Neural progenitor cell (in vitro differentiated cells): ENCODE data around the gene TRIM25. TPM values are rescaled to one million over a fixed set of nuclear protein-coding genes. Genes with fewer than 3 reads are reported as not detected.
A peak's percentile ranks its signal among the peaks of the same experiment; 100 is the strongest.

Experiments
- DNase-seq: peaks from one replicate; pipeline ENCODE4 v3.0.0-alpha.2; 2016; ENCODE audit warnings: low spot score
- H2AFZ ChIP-seq: fragments of 200-600 bp; sonication (generic); replicated peaks from 2 replicates; pipeline ENCODE4 v1.6.1; 2016; ENCODE audit warnings: antibody characterized with exemption
- H3F3A ChIP-seq: fragments of 200-600 bp; sonication (generic); 2 replicates; pipeline ENCODE4 v1.6.1; 2016; ENCODE audit warnings: antibody characterized with exemption, low read depth
- H3K27ac ChIP-seq: fragments of 200-600 bp; sonication (generic); 2 replicates; pipeline ENCODE4 v1.5.1; 2016; ENCODE audit warnings: mild to moderate bottlenecking
- H3K27me3 ChIP-seq: fragments of 200-600 bp; sonication (generic); 2 replicates; pipeline ENCODE4 v1.6.1; 2016; ENCODE audit warnings: mild to moderate bottlenecking, moderate library complexity
- H3K36me3 ChIP-seq: fragments of 200-600 bp; sonication (generic); 2 replicates; pipeline ENCODE4 v1.5.1; 2016
- H3K4me1 ChIP-seq: fragments of 200-600 bp; sonication (generic); 2 replicates; pipeline ENCODE4 v1.6.1; 2016; ENCODE audit warnings: mixed run types
- H3K4me2 ChIP-seq: fragments of 200-600 bp; sonication (generic); 2 replicates; pipeline ENCODE4 v1.6.1; 2016
- H3K4me3 ChIP-seq: fragments of 200-600 bp; sonication (generic); 2 replicates; pipeline ENCODE4 v1.5.1; 2016
- H3K79me2 ChIP-seq: fragments of 200-600 bp; sonication (generic); 2 replicates; pipeline ENCODE4 v1.6.1; 2016; ENCODE audit warnings: low read depth
- H3K9ac ChIP-seq: fragments of 200-600 bp; sonication (generic); 2 replicates; pipeline ENCODE4 v1.6.1; 2016
- H3K9me3 ChIP-seq: fragments of 200-600 bp; sonication (generic); 2 replicates; pipeline ENCODE4 v1.5.1; 2016; ENCODE audit warnings: low read depth
- H4K20me1 ChIP-seq: fragments of 200-600 bp; sonication (generic); 2 replicates; pipeline ENCODE4 v1.6.1; 2016; ENCODE audit warnings: low read depth
- H3K27ac Mint-ChIP-seq: 3 replicates; pipeline ENCODE4 v1.8.0; 2021; ENCODE audit warnings: mixed read lengths
- H3K27me3 Mint-ChIP-seq: 2 replicates; pipeline ENCODE4 v1.8.0; 2022; ENCODE audit warnings: low read depth, mild to moderate bottlenecking, inconsistent platforms, moderate library complexity, mixed read lengths; ENCODE audit not compliant: insufficient read depth
- H3K36me3 Mint-ChIP-seq: 3 replicates; pipeline ENCODE4 v1.8.0; 2021; ENCODE audit warnings: mixed read lengths
- H3K4me1 Mint-ChIP-seq: 3 replicates; pipeline ENCODE4 v1.8.0; 2021; ENCODE audit warnings: mixed read lengths
- H3K4me3 Mint-ChIP-seq: 3 replicates; pipeline ENCODE4 v1.8.0; 2021; ENCODE audit warnings: mild to moderate bottlenecking, moderate library complexity, mixed read lengths
- H3K9me3 Mint-ChIP-seq: 3 replicates; pipeline ENCODE4 v1.8.0; 2020; ENCODE audit warnings: mixed read lengths
- CTCF ChIP-seq: fragments of 200-600 bp; sonication (generic); IDR thresholded peaks from 2 replicates; pipeline ENCODE4 v1.5.1; 2017; ENCODE audit warnings: antibody characterized with exemption, mild to moderate bottlenecking
- EZH2 ChIP-seq: fragments of 200-600 bp; sonication (generic); IDR thresholded peaks from 2 replicates; pipeline ENCODE4 v1.6.1; 2017; ENCODE audit warnings: antibody characterized with exemption, mild to moderate bottlenecking, moderate library complexity
- EZH2phosphoT487 ChIP-seq: fragments of 200-600 bp; sonication (generic); IDR thresholded peaks from 2 replicates; pipeline ENCODE4 v1.6.1; 2017; ENCODE audit warnings: antibody characterized with exemption
- total RNA-seq: library from RNA; depleted of rRNA; stranded (reverse); fragments of >200 nt; gene quantifications from 2 replicates; pipeline ENCODE4 v1.2.3, GENCODE V29; 2015; ENCODE audit warnings: low replicate concordance

Gene TRIM25
- total RNA-seq, 1 donor from 2014 or later: 7.6 TPM

GRCh38 chr17:56866496-56866895, 47.4 kb downstream of the TRIM25 start:
- Mint-ChIP-seq H3K27me3 (no peaks in the 10 kb centered on the region), H3K4me1 (peaks cover 4% of the 10 kb centered on the region), H3K27ac (no peak overlapping the region), H3K4me3 (no peak overlapping the region), H3K36me3 (peaks cover 4% of the 10 kb centered on the region), H3K9me3 (no peaks in the 10 kb centered on the region)
- Histone ChIP-seq H3K4me2 (no peak overlapping the region), H3K36me3 (no peaks in the 10 kb centered on the region), H4K20me1 (no peaks in the 10 kb centered on the region), H3K27me3 (no peaks in the 10 kb centered on the region), H3K4me1 (no peaks in the 10 kb centered on the region), H3K27ac (no peak overlapping the region), H3K4me3 (no peak overlapping the region), H3K9me3 (no peaks in the 10 kb centered on the region), H2AFZ (no peak overlapping the region), H3F3A (no peaks in the 10 kb centered on the region), H3K79me2 (no peaks in the 10 kb centered on the region), H3K9ac (no peak overlapping the region)
- DNase-seq: peak; percentile 28
- peak; percentile 38 for TF ChIP-seq CTCF
- no peak for TF ChIP-seq EZH2
- no peak for TF ChIP-seq EZH2phosphoT487

GRCh38 chr17:56866076-56866475, 47.8 kb downstream of the TRIM25 start:
- Mint-ChIP-seq H3K9me3 (no peaks in the 10 kb centered on the region), H3K36me3 (peaks cover 4% of the 10 kb centered on the region), H3K27ac (no peak overlapping the region), H3K4me3 (no peak overlapping the region), H3K27me3 (no peaks in the 10 kb centered on the region), H3K4me1 (peaks cover 4% of the 10 kb centered on the region)
- Histone ChIP-seq H3K36me3 (no peaks in the 10 kb centered on the region), H4K20me1 (no peaks in the 10 kb centered on the region), H3K4me3 (no peak overlapping the region), H3K9me3 (no peaks in the 10 kb centered on the region), H3K79me2 (no peaks in the 10 kb centered on the region), H2AFZ (no peak overlapping the region), H3K4me2 (no peak overlapping the region), H3K9ac (no peak overlapping the region), H3K27me3 (no peaks in the 10 kb centered on the region), H3F3A (no peaks in the 10 kb centered on the region), H3K4me1 (no peaks in the 10 kb centered on the region), H3K27ac (no peak overlapping the region)
- DNase-seq: no peak
- TF ChIP-seq EZH2phosphoT487: no peak
- TF ChIP-seq EZH2: no peak
- TF ChIP-seq CTCF: no peak

DNA sequence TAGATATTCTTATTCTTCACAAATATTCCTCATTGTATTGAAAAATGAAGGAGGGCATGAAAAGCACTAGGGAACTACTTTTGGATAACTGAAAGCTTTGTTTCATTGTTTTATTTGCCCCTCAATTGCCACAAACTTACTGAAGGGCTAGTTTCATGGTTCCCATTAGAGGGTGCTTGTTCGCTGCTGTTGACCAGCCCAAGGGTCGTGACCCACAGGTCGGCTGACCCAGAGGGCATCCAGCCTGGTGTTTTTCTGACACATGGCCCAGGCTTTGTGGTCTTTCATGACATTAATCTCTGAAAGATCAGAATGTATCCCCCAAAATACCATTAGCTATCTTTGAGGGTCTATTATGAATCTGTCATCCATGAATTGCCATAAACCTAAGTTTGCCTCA, 49.9 kb downstream of the TRIM25 start:
- no peak overlapping the region for H3K4me3 Mint-ChIP-seq
- Histone ChIP-seq H2AFZ (no peak overlapping the region), H3K4me2 (no peak overlapping the region), H3K27me3 (no peaks in the 10 kb centered on the region), H3K9ac (no peak overlapping the region), H3K9me3 (no peaks in the 10 kb centered on the region), H3K36me3 (no peaks in the 10 kb centered on the region), H3K4me1 (no peaks in the 10 kb centered on the region), H3K4me3 (no peak overlapping the region), H3K79me2 (no peaks in the 10 kb centered on the region), H3F3A (no peaks in the 10 kb centered on the region), H4K20me1 (no peaks in the 10 kb centered on the region), H3K27ac (no peak overlapping the region)
- H3K27ac Mint-ChIP-seq: no peak overlapping the region
- no peaks in the 10 kb centered on the region for H3K9me3 Mint-ChIP-seq
- H3K4me1 Mint-ChIP-seq: peaks cover 4% of the 10 kb centered on the region
- H3K27me3 Mint-ChIP-seq: no peaks in the 10 kb centered on the region
- peak; percentile 18 for DNase-seq
- peaks cover 2% of the 10 kb centered on the region for H3K36me3 Mint-ChIP-seq
- TF ChIP-seq CTCF (no peak), EZH2phosphoT487 (no peak), EZH2 (no peak)

DNA sequence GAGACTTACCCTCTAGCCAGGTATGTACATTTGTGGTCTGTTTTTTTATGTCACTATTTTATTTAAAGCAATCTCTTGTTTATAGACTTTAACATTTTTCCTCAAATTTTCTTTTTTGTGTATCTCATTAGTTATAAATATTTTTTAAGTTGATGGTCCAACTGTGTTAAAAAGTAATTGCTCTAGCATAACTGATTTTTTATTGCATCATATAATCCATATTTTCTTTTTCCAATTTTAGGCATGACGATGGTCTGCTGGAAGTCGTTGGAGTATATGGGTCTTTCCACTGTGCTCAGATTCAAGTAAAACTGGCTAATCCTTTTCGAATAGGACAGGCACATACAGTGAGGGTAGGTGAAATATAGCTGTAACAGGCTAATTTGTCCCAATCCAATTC, 52.0 kb downstream of the TRIM25 start:
- Histone ChIP-seq H3K9me3 (no peaks in the 10 kb centered on the region), H3K79me2 (no peaks in the 10 kb centered on the region), H3K4me1 (no peaks in the 10 kb centered on the region), H3K27ac (no peak overlapping the region), H3K27me3 (no peaks in the 10 kb centered on the region), H3K9ac (no peak overlapping the region), H3K4me3 (no peak overlapping the region), H3F3A (no peaks in the 10 kb centered on the region), H3K4me2 (no peak overlapping the region), H2AFZ (no peak overlapping the region), H3K36me3 (no peaks in the 10 kb centered on the region), H4K20me1 (no peaks in the 10 kb centered on the region)
- Mint-ChIP-seq H3K4me3 (no peak overlapping the region), H3K36me3 (peaks cover 9% of the 10 kb centered on the region), H3K27ac (no peak overlapping the region), H3K27me3 (no peaks in the 10 kb centered on the region), H3K4me1 (peaks cover 4% of the 10 kb centered on the region), H3K9me3 (no peaks in the 10 kb centered on the region)
- TF ChIP-seq CTCF: no peak
- no peak for DNase-seq
